Fibroblast of the aortic adventitia (primary cell): Measurements from ENCODE around the gene TMEM186. TPM values are rescaled to one million over a fixed set of nuclear protein-coding genes. Genes with fewer than 3 reads are reported as not detected.

ENCODE experiments used
- DNase-seq: peaks from one replicate; pipeline ENCODE4 v3.0.0-alpha.2; 2010; ENCODE audit warnings: low read depth
- H3K4me3 ChIP-seq: 2 replicates; pipeline ENCODE4 v1.5.1; 2011; ENCODE audit warnings: low read depth, mild to moderate bottlenecking, control low read depth, low read length, moderate library complexity
- CTCF ChIP-seq: IDR thresholded peaks from 2 replicates; pipeline ENCODE4 v1.5.1; 2011; ENCODE audit warnings: mild to moderate bottlenecking, low read length, control low read depth, inconsistent platforms; ENCODE audit not compliant: insufficient read depth
- total RNA-seq: library from RNA; depleted of rRNA; stranded (reverse); fragments of >200 nt; gene quantifications from 2 replicates; pipeline ENCODE4 v1.2.3, GENCODE V29; 2012; ENCODE audit warnings: low replicate concordance

TMEM186 gene
- total RNA-seq, 1 donor, result 3.6 TPM

DNA sequence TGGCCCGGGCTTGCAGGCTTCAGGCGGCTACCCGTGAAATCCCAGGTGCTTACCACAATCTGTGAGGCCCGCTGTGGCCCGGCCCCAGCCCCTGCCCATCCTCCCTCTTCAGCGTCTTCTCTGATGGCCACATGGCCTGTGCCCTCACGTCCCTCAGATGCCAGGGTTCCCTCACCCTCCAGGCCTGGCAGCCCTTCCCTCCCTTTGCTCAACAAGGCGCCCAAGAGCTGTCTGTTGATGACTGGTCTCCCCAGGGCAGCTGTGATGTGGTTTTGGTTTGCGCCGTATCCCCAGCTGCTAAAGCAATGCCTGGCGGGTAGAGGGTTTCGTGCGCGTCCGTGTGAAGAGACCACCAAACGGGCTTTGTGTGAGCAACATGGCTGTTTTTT is 35.3 kb upstream of the TMEM186 start:
- H3K4me3 ChIP-seq, result no peak overlapping the region
- TF ChIP-seq CTCF, result no peak
- no peak for DNase-seq

GRCh38 chr16:8831871-8832716 is 34.7 kb upstream of the TMEM186 start:
- H3K4me3 ChIP-seq, result no peak overlapping the region
- TF ChIP-seq CTCF, result no peak
- no peak for DNase-seq

DNA sequence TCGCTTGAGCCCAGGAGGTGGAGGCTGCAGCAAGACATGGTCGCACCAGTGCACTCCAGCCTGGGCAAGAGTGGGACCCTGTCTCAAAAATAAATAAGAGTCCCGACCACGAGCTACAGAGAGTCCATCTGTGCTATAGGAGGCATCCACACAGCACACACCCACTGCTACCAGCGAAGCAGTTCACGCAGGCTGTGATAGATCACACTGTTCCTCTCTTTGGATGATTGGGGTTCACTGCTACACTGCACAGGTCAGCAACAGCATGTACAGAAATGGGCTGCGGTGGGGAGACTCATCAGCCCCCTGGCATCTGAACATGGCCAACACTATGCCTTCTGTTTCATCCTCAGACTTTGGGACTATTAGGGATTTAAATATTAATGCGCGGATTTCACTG is 34.0 kb upstream of the TMEM186 start:
- H3K4me3 ChIP-seq, result no peak overlapping the region
- no peak for DNase-seq
- no peak for TF ChIP-seq CTCF

- H3K4me3 ChIP-seq, result no peak overlapping the region
- no peak for DNase-seq
- TF ChIP-seq CTCF, result no peak
Observed at GRCh38 chr16:8828541-8829165, 31.2 kb upstream of the TMEM186 start.

DNA sequence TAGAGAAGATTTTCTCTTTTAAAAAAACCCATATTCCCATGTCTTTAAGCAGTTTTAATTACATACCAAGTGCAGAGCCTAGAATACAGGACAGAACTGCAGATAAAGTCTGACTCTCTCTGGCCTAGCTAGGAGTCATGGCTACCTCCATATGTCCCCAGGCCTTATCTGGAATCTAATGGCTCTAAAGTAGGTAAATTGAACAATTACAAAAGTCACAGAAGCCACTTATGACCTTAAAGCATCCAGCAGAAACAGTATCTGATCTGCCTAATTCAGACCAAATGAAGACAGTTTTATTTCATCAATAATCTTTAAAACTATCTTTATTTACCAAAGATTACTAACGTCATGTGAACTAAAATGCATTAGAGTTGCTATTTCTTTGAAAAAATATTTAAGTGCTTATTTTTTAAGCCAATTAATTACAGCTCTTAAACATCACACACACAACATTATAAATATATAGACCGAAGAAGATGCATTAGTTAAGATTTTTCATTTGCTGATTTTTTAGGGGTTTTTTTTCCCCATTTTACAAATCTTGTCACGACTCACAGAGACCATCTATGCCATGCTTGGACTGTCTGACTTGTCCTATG is 28.9 kb upstream of the TMEM186 start:
- no peak overlapping the region for H3K4me3 ChIP-seq
- TF ChIP-seq CTCF, result no peak
- DNase-seq, result no peak

DNA sequence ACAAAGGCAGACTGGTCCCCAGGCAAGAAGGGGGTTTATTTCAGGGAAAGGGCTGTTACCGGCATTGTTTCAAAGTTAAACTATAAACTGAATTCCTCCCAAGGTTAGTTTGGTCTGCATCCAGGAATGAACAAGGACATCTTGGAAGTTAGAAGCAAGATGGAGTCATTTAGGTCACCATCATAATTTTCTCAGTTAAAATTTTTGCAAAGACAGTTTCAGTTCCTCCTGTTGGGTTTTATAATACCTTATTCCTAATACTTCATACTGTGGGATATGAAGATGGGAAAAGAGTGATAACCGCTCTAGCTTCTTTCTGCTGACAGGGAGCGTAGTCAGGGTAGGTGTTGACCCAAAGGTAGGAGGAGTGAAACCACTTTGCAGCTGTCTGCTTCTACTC is 25.0 kb upstream of the TMEM186 start:
- no peak for DNase-seq
- no peak for TF ChIP-seq CTCF
- no peak overlapping the region for H3K4me3 ChIP-seq
